MM.1S (cell line): Measurements from ENCODE around the gene NANOS1.

Experiments used
- DNase-seq: peaks from one replicate; pipeline ENCODE4 v3.0.0-alpha.2; 2015
- H2AFZ ChIP-seq: fragments of 300-600 bp; sonication (generic); 2 replicates; pipeline ENCODE4 v1.6.0; 2016; ENCODE audit warnings: antibody characterized with exemption, low read length
- H3F3A ChIP-seq: fragments of 300-600 bp; sonication (generic); 2 replicates; pipeline ENCODE4 v1.6.1; 2016; ENCODE audit warnings: mild to moderate bottlenecking, antibody characterized with exemption, low read length, moderate library complexity, mixed read lengths; ENCODE audit not compliant: insufficient read depth
- H3K27ac ChIP-seq: fragments of 300-600 bp; sonication (generic); 2 replicates; pipeline ENCODE4 v1.5.1; 2016; ENCODE audit warnings: mild to moderate bottlenecking, low read length
- H3K27me3 ChIP-seq: fragments of 300-600 bp; sonication (generic); replicated peaks from 2 replicates; pipeline ENCODE4 v1.6.0; 2016; ENCODE audit warnings: low read length; ENCODE audit not compliant: insufficient read depth
- H3K36me3 ChIP-seq: fragments of 300-600 bp; sonication (generic); replicated peaks from 2 replicates; pipeline ENCODE4 v1.6.1; 2016; ENCODE audit warnings: mild to moderate bottlenecking, low read length, mixed read lengths; ENCODE audit not compliant: insufficient read depth
- H3K4me1 ChIP-seq: fragments of 300-600 bp; sonication (generic); 2 replicates; pipeline ENCODE4 v1.6.1; 2016; ENCODE audit warnings: low read length, mixed read lengths
- H3K4me2 ChIP-seq: fragments of 300-600 bp; sonication (generic); 2 replicates; pipeline ENCODE4 v1.6.0; 2016; ENCODE audit warnings: low read depth, low read length
- H3K4me3 ChIP-seq: fragments of 300-600 bp; sonication (generic); 2 replicates; pipeline ENCODE4 v1.5.1; 2016; ENCODE audit warnings: low read length, mixed read lengths
- H3K79me2 ChIP-seq: fragments of 300-600 bp; sonication (generic); 2 replicates; pipeline ENCODE4 v1.6.1; 2016; ENCODE audit warnings: mixed run types, low read length, mixed read lengths
- H3K9ac ChIP-seq: fragments of 300-600 bp; sonication (generic); 2 replicates; pipeline ENCODE4 v1.6.1; 2016; ENCODE audit warnings: low read length, mixed read lengths
- H3K9me2 ChIP-seq: fragments of 300-600 bp; sonication (generic); replicated peaks from 2 replicates; pipeline ENCODE4 v1.6.1; 2016; ENCODE audit warnings: mild to moderate bottlenecking, low read length, mixed read lengths; ENCODE audit not compliant: insufficient read depth
- H3K9me3 ChIP-seq: fragments of 300-600 bp; sonication (generic); replicated peaks from 2 replicates; pipeline ENCODE4 v1.6.1; 2016; ENCODE audit warnings: mild to moderate bottlenecking, low read length, mixed read lengths; ENCODE audit not compliant: insufficient read depth
- H4K20me1 ChIP-seq: fragments of 300-600 bp; sonication (generic); 2 replicates; pipeline ENCODE4 v1.6.1; 2016; ENCODE audit warnings: mild to moderate bottlenecking, low read length, moderate library complexity, mixed read lengths; ENCODE audit not compliant: insufficient read depth
- EZH2 ChIP-seq: fragments of 300-600 bp; sonication (generic); optimal IDR thresholded peaks from 2 replicates; pipeline ENCODE3; 2017; ENCODE audit warnings: low read depth, mild to moderate bottlenecking, antibody characterized with exemption, low read length, mixed read lengths
- EZH2phosphoT487 ChIP-seq: fragments of 300-600 bp; sonication (generic); IDR thresholded peaks from 2 replicates; pipeline ENCODE4 v1.6.1; 2018; ENCODE audit warnings: antibody characterized with exemption, low read length
- TF ChIP-seq, protein P1 (sequence below): fragments of 300-600 bp; sonication (generic); IDR thresholded peaks from 2 replicates; pipeline ENCODE4 v1.5.1; 2016; ENCODE audit warnings: antibody characterized with exemption, low read length, mixed read lengths

Gene NANOS1

GRCh38 chr10:119079599-119080520 is 50.3 kb downstream of the NANOS1 start:
- Histone ChIP-seq H2AFZ (peak overlapping the region; percentile 43; the same call in 1 of the 2 replicates), H4K20me1 (peaks cover 50% of the 10 kb centered on the region), H3K27ac (peak overlapping the region; percentile 90), H3K9me2 (no peaks in the 10 kb centered on the region), H3K9me3 (no peaks in the 10 kb centered on the region), H3K9ac (peak overlapping the region; percentile 98), H3K79me2 (peaks cover 58% of the 10 kb centered on the region), H3K4me1 (peaks cover 17% of the 10 kb centered on the region), H3K27me3 (no peaks in the 10 kb centered on the region), H3K4me2 (peak overlapping the region; percentile 86), H3K4me3 (peak overlapping the region; percentile 92), H3K36me3 (no peaks in the 10 kb centered on the region; the same call in none of the 2 replicates), H3F3A (peaks cover 8% of the 10 kb centered on the region; the same call in 1 of the 2 replicates)
- TF ChIP-seq EZH2 = no peak
- TF ChIP-seq EZH2phosphoT487 = no peak
- TF ChIP-seq, protein P1, sequence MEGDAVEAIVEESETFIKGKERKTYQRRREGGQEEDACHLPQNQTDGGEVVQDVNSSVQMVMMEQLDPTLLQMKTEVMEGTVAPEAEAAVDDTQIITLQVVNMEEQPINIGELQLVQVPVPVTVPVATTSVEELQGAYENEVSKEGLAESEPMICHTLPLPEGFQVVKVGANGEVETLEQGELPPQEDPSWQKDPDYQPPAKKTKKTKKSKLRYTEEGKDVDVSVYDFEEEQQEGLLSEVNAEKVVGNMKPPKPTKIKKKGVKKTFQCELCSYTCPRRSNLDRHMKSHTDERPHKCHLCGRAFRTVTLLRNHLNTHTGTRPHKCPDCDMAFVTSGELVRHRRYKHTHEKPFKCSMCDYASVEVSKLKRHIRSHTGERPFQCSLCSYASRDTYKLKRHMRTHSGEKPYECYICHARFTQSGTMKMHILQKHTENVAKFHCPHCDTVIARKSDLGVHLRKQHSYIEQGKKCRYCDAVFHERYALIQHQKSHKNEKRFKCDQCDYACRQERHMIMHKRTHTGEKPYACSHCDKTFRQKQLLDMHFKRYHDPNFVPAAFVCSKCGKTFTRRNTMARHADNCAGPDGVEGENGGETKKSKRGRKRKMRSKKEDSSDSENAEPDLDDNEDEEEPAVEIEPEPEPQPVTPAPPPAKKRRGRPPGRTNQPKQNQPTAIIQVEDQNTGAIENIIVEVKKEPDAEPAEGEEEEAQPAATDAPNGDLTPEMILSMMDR = no peak
- DNase-seq = peak; percentile 58

GRCh38 chr10:119080521-119081259 is 51.2 kb downstream of the NANOS1 start, which contains the start of gene EIF3A:
EIF3A (minus strand) TSS chr10:119080817; CDS start chr10:119080676, 141 bp downstream.
- Histone ChIP-seq H3K27me3 (no peaks in the 10 kb centered on the region), H3K4me1 (peaks cover 17% of the 10 kb centered on the region), H3K36me3 (no peaks in the 10 kb centered on the region; the same call in none of the 2 replicates), H3K27ac (peak within 1 kb of the TSS; percentile 90), H3K9me2 (no peaks in the 10 kb centered on the region), H3F3A (peaks cover 8% of the 10 kb centered on the region; the same call in 1 of the 2 replicates), H3K4me3 (peak within 1 kb of the TSS; percentile 92), H4K20me1 (peaks cover 42% of the 10 kb centered on the region), H3K4me2 (peak within 1 kb of the TSS; percentile 95), H2AFZ (peak within 1 kb of the TSS; percentile 77), H3K9ac (peak within 1 kb of the TSS; percentile 98), H3K79me2 (peaks cover 50% of the 10 kb centered on the region), H3K9me3 (no peaks in the 10 kb centered on the region)
- TF ChIP-seq, protein P1 = no peak
- no peak for TF ChIP-seq EZH2
- peak; percentile 95 for DNase-seq
